ENCODE measurements around the gene ANXA2R.
A peak's percentile ranks its signal among the peaks of the same experiment; 100 is the strongest.
"Not testable (repeated sequence)": the region's sequence is repeated elsewhere in the genome, so short reads cannot be mapped to it uniquely, and the experiment has no call there.

ANXA2R gene

DNA sequence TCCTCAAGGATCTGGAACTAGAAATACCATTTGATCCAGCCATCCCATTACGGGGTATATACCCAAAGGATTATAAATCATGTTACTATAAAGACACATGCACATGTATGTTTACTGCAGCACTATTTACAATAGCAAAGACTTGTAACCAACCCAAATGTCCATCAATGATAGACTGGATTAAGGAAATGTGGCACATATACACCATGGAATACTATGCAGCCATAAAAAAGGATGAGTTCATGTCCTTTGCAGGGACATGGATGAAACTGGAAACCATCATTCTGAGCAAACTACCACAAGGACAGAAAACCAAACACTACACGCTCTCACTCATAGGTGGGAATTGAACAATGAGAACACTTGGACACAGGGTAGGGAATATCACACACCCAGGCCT is 19.9 kb upstream of the ANXA2R start:
- DNase-seq (ENCODE audit: low read depth), result not testable (repeated sequence)

DNA sequence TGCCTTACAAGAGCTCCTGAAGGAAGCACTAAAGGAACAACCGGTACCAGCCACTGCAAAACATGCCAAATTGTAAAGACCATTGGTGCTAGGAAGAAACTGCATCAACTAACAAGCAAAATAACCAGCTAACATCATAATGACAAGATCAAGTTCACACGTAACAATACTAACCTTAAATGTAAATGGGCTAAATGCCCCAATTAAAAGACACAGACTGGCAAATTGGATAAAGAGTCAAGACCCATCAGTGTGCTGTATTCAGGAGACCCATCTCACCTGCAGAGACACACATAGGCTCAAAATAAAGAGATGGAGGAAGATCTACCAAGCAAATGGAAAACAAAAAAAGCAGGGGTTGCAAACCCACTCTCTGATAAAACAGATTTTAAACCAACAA is 15.0 kb upstream of the ANXA2R start:
- not testable (repeated sequence) for DNase-seq (ENCODE audit: low read depth)

DNA sequence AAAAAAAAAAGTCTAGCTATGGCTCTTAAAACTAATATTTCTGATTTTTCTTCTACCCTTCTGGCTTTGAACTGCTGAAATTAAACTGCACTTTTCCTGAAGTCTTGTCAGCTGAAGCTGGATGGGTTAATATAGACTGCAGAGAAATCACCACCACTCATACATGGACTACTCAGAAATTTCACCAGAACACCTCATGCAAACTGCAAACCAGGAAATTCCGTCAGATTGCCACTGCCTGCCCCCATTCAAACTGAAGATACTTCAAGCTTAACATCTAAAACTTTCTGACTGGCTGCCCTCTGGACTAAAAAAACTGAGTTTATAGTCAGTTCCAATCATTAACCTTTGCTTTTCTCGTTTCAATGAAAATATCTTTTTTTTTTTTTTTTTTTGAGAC is 11.6 kb upstream of the ANXA2R start:
- no peak for DNase-seq (ENCODE audit: low read depth)

DNA sequence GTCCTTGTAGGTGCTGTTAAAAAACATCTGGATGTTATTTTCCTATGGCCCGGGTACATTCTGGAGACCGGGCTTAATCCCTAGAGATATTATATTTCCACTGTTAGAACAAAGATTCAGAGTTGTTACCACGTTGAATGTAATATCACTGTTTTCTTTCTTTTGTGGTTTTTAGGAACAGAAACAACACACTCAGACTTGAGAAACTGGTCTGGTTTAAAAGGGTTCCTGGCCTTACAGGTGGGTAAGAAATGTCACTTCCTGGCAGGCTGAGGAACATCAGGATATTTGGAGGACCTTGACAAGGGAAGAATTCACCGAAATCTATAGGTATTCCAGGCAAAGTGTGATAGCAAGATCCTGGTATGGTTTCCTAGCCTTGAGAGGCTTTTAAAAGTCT is 10.3 kb upstream of the ANXA2R start:
- DNase-seq (ENCODE audit: low read depth), result no peak

DNA sequence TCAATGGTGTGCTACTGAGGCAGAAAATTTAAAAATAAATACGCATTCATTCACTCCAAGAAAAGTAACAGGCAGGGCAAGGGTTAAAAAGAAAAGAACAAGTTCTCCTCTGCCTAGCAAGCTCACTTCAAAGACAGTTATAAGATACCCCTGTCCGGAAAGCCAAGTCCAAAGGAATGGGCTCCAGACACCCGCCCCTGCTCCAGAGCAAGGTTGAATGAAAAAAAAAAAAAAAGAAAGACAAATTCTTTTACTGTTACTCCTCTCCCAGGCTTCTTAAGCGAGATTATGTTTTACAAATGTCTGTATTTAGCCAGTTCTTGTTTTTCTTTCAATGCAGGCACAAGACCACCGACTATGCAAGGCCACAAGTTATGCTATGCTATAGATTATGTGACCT is 9.1 kb upstream of the ANXA2R start:
- no peak for DNase-seq (ENCODE audit: low read depth)

DNA sequence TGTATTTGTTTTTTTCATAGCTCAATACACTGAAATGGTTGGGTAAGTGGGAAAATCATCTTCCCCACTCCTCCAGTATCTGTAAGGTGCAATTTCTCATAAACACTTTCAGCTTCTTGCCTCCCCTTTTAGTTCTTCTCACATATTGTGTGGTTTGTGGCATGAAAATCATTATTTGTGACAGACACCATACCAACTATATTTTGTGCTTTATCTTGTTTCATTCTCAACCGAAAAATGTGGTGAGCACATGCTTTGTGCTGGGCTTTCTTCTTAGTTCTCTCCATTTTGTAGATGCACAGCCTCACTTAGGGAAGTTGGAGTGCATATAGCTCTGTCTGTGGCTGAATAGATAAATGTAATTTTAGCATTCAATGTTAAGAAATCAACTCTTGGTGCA is 6.4 kb upstream of the ANXA2R start:
- DNase-seq (ENCODE audit: low read depth), result no peak

DNA sequence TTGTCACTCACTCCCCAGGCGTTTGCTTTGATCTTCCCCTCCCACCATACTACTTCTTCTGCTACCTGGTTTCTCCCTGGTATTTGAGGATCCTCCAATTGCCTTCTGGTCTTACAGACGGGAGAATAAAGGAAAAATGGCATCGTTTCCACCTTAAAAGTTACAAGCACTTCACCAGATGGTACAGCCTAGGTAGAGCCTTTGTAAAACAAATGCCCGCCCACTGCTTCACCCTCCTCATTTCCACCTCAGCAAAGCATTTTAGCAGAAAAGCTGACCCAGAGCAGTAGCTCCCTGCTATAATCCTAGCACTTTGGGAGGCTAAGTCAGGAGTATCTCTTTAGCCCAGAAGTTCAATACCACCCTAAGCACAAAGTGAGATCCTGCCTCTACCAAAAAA is 5.1 kb upstream of the ANXA2R start:
- DNase-seq (ENCODE audit: low read depth), result no peak

DNA sequence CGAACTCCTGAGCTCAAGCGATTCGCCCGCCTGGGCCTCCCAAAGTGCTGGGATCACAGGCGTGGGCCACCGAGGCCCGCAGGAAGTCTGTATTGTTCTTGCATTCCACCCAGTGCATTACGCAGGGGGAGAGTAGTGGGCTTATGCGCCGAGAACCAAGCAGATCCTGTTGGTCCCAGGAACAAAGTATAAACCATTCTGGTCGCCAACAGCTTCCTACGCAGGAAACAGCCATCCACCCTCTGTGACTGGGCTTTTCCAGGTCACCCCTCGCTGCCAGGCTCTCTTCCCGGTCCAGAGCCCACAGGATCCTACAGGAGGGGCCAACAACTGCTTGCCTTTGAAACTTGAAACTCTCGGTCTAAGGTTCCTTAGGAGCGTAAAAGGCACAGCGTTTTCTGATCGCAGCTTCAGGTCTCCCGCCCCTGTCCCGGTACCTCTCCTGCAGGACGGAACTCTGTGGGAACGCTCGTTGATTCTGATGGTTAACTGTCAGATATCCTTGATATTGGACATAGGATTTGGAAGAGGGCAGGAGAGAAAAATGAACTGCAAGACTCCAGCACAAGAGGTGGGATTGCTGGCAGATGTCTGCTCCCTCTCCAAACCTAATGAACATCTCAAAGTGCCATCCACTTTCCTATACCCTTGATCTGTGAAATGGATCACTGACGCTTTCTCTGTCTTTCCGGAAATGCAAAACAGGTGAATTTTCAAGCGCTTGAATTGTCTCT is 4.2 kb upstream of the ANXA2R start:
- no peak for DNase-seq (ENCODE audit: low read depth)

DNA sequence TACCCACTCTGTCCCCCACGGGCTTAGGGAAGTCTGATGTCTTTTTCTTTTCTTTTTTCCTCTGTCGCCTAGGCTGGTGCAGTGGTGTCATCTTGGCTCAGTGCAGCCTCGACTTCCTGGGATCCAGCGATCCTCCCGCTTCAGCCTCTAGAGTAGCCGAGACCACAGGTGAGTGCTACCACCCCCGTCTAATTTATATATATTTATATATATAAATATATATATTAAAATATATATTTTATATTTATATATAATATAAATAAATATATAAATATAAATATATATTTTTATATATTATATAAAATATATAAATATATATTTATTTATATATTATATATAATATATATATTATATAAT is 3.3 kb upstream of the ANXA2R start:
- no peak for DNase-seq (ENCODE audit: low read depth)

DNA sequence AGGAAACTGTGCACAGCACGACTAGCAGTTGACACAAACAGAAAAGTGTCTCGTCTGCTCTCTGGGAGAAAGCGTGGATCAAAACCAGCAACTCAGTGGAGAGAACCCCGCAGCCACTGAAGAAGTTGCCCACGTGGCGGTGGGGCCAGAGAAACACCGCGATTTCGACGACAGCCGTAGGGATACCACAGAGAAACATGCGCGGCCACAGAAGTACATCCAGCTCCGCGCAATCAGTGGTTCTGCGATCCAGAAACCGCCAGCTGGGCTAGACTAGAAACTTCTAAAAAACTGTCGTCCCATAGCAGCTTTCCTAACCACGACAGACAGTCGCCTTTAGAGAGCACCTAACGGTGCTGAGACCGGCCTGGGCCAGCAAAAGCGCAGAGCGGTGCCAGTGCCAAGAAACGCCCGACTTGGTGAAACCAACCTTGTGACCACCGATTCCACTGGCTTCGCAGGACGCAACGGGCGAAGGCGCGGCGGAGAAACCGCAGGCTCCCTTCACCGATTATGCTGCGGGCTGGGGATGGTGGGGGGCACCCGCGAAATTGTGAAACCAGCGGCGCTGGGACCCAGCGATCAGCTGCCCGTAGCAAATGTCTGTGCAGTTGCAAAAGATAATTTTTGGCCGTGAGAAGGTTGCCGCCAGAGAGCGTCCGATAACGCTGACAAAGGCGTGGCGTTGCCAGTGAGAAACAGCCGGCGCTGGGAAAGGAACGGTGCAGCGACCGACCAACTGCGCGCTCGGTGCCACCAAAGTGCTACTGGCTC is 2.7 kb upstream of the ANXA2R start:
- DNase-seq (ENCODE audit: low read depth), result peak; percentile 43

DNA sequence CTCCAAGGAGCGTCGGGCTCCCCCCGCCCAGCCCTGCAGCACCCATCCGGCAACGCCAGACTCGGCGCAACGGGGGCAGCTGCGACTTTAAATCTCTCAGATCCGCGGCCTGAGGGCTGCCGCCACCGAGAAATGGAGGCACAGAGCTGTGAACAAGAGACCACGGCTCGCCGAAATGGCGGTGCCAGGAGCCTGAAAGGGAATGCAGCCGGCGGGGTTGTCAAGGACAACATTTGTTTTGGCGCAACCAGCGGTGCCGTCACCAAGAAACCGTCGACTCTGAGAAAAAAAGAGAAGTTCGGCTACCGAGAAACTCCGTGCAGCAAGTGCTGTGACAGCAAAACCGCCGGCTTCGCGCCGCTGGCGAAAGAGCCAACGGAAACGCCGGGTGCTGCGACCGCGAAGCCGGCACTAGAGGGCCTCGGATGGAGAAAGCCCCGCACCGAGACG is 2.1 kb upstream of the ANXA2R start:
- peak; percentile 55 for DNase-seq (ENCODE audit: low read depth)

DNA sequence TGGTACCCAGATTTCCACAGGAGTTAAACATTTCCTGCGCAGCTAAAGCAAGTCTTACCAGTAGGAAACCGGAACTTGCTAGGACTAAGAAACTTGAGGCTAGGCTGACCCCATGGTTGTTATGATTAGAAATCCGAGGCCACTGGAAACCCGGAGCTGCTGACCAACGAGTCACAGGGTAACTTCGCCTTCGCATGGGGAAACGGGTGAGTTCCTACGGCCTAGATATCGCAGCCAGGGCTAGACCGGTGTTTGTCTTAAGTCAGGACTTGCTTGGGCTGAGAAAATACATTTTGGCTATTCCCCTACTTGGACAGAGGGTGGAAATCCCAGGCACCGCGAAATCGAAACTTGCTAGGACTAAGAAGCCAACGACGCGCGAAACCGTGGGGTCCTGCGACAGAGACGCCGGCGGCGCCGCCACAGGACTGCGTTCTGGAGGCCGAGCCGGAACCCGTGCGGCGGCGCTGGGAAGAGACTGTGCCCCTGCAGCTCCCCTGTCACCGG is 1.6 kb upstream of the ANXA2R start:
- DNase-seq (ENCODE audit: low read depth), result peak; percentile 82

DNA sequence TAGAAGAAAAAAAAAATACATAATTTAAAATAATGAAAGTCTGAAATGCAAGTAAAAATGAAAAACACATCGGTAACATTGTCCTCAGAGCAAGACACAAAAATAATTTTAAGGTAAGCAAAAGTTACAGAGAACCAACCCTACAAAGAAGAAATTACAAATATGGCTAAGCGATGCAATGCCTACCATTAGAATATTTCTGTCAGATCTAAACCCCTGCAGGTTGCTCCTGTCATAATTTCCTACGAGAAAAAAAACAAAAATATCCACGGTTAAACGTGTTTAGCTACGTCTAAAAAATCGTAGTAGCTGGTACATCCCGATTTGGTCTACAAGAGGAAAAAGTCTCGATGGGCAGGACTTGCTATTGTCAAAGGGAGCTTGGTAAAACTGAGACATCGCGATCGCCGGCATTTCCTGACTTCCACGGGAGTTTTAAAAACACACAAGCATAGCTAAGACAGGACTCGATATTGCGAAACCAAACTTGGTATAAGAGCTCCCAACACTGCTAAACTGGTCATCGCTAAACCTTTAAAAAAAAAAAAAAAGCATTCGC is 1.1 kb upstream of the ANXA2R start:
- DNase-seq (ENCODE audit: low read depth), result peak; percentile 52

DNA sequence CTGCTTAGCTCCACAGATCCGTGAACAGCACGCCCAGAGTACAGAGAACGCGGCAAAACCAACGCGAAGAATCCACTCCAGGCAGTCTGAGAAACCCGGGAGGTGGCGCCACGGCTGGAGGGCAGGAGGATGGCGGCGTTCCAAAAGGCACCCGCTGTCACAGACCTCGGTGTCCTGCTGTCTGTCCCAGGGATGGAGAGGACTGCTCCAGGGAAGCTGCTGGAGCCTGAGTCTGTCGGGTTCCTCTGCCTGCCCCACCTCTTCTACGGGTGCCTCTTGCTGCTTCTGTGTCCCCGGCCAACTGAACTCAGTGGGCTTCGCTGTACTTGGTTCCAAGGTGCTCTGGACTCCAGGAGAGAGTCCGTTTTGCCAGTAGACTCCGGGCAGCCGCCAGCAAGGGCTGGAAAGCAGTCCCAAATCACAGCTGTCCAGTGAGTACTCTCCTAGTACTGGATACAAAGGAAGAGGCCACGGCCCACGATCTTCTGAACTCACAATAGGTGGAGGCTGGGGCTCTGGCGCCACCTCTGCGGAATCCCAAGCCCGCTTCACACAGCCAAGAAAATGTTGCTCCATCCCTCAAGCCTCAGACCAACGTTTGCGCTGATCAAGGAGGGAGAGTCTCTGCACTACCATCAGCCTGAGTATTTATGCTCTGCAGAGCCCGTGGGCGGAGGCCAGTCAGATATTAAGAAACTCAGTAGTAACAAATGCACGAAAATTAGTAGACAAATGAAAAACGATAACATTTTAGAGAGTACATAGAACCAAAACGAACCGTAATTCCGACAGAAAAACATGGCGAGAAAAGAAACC is 440 bp downstream of the ANXA2R start:
- no peak for DNase-seq (ENCODE audit: low read depth)

DNA sequence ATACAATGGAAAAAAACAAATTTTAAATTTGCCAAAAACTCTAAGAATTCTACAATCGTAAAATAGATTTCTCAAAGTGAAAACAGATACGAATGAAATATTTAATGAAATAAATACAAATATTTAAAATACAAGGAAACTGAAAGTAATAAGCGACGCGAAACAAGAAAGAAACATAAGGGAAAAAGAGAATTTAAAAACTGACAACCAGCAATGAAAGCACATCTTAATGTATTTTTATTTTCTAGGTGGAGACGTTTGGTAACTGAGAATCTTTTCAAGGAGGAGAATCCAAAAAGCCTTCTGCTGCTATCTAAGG is 1.0 kb downstream of the ANXA2R start:
- no peak for DNase-seq (ENCODE audit: low read depth)

DNA sequence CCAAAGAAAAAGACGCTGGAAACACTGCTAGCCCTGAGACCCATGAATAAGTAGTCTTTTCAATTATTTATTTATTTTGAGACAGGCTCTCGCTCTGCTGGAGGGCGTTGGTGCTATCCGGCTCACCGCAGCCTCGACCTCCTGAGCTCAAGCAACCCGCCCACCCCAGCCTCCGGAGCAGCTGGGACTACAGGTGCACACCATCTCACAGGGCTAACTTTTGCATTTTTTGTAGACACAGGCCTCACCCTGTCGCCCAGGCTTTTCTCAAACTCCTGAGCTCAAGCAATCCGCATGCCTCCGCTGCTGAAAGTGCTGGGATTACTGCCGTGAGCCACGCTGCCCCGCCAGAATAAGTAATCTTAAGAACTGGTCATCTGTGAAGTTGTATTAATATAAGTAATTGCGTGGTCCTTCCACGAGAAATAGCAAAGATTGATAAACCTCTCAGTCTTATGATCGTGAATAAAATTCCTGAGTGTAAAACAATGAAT is 1.6 kb downstream of the ANXA2R start:
- DNase-seq (ENCODE audit: low read depth), result no peak

DNA sequence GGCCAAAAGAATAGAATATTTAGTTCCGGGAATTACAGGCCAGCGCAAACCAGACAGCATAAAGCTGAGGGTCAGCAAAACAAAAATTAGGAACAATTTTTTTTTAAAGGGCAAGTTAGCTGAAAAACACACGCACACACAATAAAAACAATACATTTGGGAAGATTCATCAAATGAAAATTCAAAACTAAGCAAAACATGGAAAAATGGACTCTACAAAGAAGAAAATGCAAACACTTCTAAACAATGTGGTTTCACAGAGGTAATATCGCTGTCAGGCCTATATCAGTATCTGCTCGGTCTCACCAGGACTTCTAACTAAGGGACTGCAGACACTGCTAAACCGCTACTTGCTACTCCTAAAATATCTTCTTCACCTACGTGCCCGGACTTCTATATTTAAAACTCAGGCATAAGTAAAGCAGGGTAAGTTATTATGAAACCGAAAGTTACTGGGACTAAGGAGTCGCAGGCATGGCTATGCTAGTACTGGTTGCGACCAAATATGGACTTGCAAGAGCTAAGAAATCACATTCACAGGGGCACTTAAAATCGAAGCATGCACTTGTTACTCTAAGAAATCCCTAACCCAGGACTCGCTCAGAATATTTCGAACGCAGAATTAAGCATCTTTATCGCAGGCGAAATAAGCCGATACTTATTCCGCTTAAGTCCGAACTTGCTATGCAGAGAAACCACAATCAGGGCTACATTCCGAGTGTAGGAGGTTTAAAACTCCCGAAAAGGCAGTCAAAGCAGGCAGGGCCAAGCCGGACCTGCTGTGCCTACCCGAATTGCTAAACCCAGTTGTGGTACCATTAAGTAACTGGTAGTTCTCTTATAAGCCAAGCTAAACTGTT is 2.3 kb downstream of the ANXA2R start:
- DNase-seq (ENCODE audit: low read depth), result no peak

DNA sequence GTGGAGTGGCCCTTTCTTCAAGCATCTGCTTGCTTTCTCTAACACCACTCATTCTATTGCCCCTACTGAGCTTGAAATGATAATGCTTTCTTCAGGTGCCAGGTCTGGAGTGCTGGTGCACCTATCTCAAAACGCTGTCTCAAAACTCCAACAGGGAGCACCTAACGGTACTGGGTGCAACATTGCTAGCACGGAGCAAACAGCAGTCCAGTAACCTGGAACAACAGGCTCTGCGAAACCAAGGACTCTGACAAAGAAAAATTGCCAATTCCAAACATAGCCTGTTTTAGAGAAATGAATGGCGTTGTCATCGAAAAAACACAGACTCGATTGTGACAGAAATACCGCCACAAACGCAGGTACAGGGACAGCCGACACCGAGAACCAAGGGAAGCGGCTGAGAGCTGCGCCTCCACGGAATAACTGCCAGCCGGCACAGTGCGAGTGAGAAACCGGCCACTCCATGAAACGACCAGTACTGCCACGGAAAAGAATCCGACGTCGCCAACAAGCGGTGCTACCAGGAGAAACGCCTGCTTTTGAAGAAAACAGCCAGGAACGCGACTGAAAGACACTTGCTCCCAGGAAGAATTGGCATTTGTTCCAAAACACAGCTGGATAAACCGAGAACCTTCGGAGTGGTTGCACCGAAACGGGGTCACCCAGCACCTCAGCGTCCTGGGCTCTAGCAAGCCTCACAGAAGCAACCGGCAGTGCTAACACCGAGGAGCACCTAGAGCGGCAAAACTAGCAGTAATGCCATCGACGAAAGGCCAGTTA is 3.1 kb downstream of the ANXA2R start:
- DNase-seq (ENCODE audit: low read depth), result no peak

DNA sequence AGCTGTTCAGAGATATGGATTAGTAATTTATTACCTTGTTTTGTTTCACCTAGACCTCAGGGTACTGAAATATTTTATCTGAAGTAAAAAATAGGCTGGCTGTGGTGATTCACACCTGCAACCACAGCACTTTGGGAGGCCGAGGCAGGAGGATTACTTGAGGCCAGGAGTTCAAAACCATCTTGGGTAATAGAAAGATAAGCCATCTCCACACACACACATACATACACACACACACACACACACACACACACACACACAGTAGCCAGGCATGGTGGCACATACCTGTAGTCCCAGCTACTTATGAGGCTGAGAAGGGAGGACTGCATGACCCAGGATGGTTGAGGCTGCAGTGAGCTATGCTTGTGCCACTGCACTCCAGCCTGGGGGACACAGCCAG is 3.7 kb downstream of the ANXA2R start:
- no peak for DNase-seq (ENCODE audit: low read depth)

DNA sequence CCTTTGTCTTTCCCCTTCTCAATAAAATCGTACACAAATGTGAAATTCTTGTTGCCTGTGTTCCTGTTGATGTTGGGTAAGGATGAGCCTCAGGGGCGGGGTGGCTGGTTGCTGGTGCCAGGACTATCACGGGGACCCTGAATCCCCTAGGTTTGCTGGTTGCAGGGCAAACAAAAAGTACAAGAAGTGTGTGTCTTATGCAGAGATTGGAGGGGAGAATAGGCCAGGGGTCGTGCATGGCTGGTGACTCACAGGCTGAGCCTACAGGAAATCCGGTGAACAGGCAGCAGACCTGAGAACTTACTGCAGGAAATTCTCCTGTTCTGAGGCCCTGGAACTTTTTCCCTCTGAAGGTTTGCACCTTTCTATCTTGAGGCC is 5.5 kb downstream of the ANXA2R start:
- no peak for DNase-seq (ENCODE audit: low read depth)

All from HS-27A (cell line).